ENCODE data around the gene FAM98C. TPM values are rescaled to one million over a fixed set of nuclear protein-coding genes. Genes with fewer than 3 reads are reported as not detected.

The FAM98C gene
- total and polyA plus RNA-seq, 4 donors, result 4.2 to 8.5 (median 6.2) TPM

GRCh38 chr19:38358071-38358470 is 44.8 kb upstream of the FAM98C start:
- no peak for TF ChIP-seq HNF4A (conservative IDR thresholded peaks at IDR 0.05)
- Histone ChIP-seq H3K27ac (ENCODE audit: low read depth in 1 of 2, low read length in 2 of 2) (no peak overlapping the region), H3K27me3 (ENCODE audit: control insufficient read depth in 4 of 4, insufficient read depth in 4 of 4, low read length in 3 of 4) (peaks cover 0 to 9% (median 3%) of the 10 kb centered on the region in 4 donors), H3K36me3 (ENCODE audit: control insufficient read depth in 4 of 4, insufficient read depth in 3 of 4, low read depth in 1 of 4, low read length in 3 of 4) (no peaks in the 10 kb centered on the region), H3K9me3 (ENCODE audit: control insufficient read depth in 4 of 4, low read length in 3 of 4) (no peaks in the 10 kb centered on the region), H3K9ac (ENCODE audit: low read depth in 1 of 2, low read length in 2 of 2) (no peak overlapping the region), H3K4me1 (ENCODE audit: control insufficient read depth in 4 of 4, insufficient read depth in 4 of 4, low read length in 3 of 4) (peaks cover 0 to 8% (median 0%) of the 10 kb centered on the region in 4 donors), H3K4me3 (ENCODE audit: low read depth in 1 of 3, low read length in 3 of 3) (no peak overlapping the region)
- no peak for DNase-seq (ENCODE audit: low spot score)
- WGBS, result 45% methylated on average over 5 of the region's 5 CpGs

GRCh38 chr19:38359242-38360021 is 43.5 kb upstream of the FAM98C start:
- 57% methylated on average over 18 of the region's 18 CpGs for WGBS
- Histone ChIP-seq H3K4me3 (ENCODE audit: low read depth in 1 of 3, low read length in 3 of 3) (no peak overlapping the region), H3K27ac (ENCODE audit: low read depth in 1 of 2, low read length in 2 of 2) (no peak overlapping the region), H3K9me3 (ENCODE audit: control insufficient read depth in 4 of 4, low read length in 3 of 4) (no peaks in the 10 kb centered on the region), H3K9ac (ENCODE audit: low read depth in 1 of 2, low read length in 2 of 2) (no peak overlapping the region), H3K4me1 (ENCODE audit: control insufficient read depth in 4 of 4, insufficient read depth in 4 of 4, low read length in 3 of 4) (peaks cover 0 to 8% (median 0%) of the 10 kb centered on the region in 4 donors), H3K36me3 (ENCODE audit: control insufficient read depth in 4 of 4, insufficient read depth in 3 of 4, low read depth in 1 of 4, low read length in 3 of 4) (no peaks in the 10 kb centered on the region), H3K27me3 (ENCODE audit: control insufficient read depth in 4 of 4, insufficient read depth in 4 of 4, low read length in 3 of 4) (peaks cover 0 to 6% (median 3%) of the 10 kb centered on the region in 4 donors)
- TF ChIP-seq HNF4A (conservative IDR thresholded peaks at IDR 0.05) (no peak), FOXA1 (IDR thresholded peaks at IDR 0.05) (no peak), RAD21 (IDR thresholded peaks at IDR 0.05) (no peak), ATF3 (IDR thresholded peaks at IDR 0.05) (no peak), MAX (IDR thresholded peaks at IDR 0.05) (no peak), FOXA2 (IDR thresholded peaks at IDR 0.05) (no peak)
- DNase-seq (ENCODE audit: low spot score), result no peak

DNA sequence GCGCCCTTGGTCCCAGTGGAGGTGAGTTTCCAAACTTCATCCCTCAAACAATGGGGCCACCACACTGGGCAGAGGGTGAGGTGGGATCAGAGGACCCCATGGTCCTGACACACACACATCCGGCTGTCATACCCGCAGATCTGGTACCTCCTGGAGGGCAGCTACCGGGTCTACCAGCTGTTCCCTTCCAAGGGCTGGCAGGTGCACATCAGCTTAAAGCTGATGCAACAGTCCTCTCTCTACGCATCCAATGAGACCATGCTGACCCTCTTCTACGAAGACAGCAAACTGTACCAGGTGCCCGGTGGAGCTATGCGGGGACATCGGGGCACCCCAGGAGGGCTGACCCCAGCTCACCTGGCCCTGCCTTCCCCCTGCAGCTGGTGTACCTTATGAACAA is 42.5 kb upstream of the FAM98C start:
- H3K27ac ChIP-seq (ENCODE audit: low read depth in 1 of 2, low read length in 2 of 2), result no peak overlapping the region
- H3K36me3 ChIP-seq (ENCODE audit: control insufficient read depth in 4 of 4, insufficient read depth in 3 of 4, low read depth in 1 of 4, low read length in 3 of 4), result no peaks in the 10 kb centered on the region
- no peak for DNase-seq (ENCODE audit: low spot score)
- no peak overlapping the region for H3K4me3 ChIP-seq (ENCODE audit: low read depth in 1 of 3, low read length in 3 of 3)
- no peak for TF ChIP-seq GABPA (IDR thresholded peaks at IDR 0.05 in 1 of 2, conservative IDR thresholded peaks at IDR 0.05 in 1 of 2)
- no peak for TF ChIP-seq JUND (IDR thresholded peaks at IDR 0.05)
- TF ChIP-seq SP1 (IDR thresholded peaks at IDR 0.05), result no peak
- TF ChIP-seq FOXA2 (IDR thresholded peaks at IDR 0.05), result no peak
- no peak for TF ChIP-seq YY1 (IDR thresholded peaks at IDR 0.05)
- TF ChIP-seq REST (IDR thresholded peaks at IDR 0.05), result no peak
- no peak for TF ChIP-seq HNF4A (conservative IDR thresholded peaks at IDR 0.05)
- no peak for TF ChIP-seq ZBTB33 (IDR thresholded peaks at IDR 0.05)
- no peak for TF ChIP-seq NR2F2 (IDR thresholded peaks at IDR 0.05)
- TF ChIP-seq EGR1 (IDR thresholded peaks at IDR 0.05; ENCODE audit: low read depth in 2 of 2), result no peak
- no peak for TF ChIP-seq HNF4G (IDR thresholded peaks at IDR 0.05)
- TF ChIP-seq RXRA (IDR thresholded peaks at IDR 0.05), result no peak
- no peak for TF ChIP-seq RAD21 (IDR thresholded peaks at IDR 0.05)
- H3K9ac ChIP-seq (ENCODE audit: low read depth in 1 of 2, low read length in 2 of 2), result no peak overlapping the region
- peaks cover 0 to 8% (median 0%) of the 10 kb centered on the region in 4 donors for H3K4me1 ChIP-seq (ENCODE audit: control insufficient read depth in 4 of 4, insufficient read depth in 4 of 4, low read length in 3 of 4)
- peaks cover 0 to 6% (median 3%) of the 10 kb centered on the region in 4 donors for H3K27me3 ChIP-seq (ENCODE audit: control insufficient read depth in 4 of 4, insufficient read depth in 4 of 4, low read length in 3 of 4)
- H3K9me3 ChIP-seq (ENCODE audit: control insufficient read depth in 4 of 4, low read length in 3 of 4), result no peaks in the 10 kb centered on the region
- 86% methylated on average over 9 of the region's 9 CpGs for WGBS
